Body of pancreas (tissue), 4 donors: ENCODE results near the gene TIMM17A.

Source experiments
- CTCF ChIP-seq, 7 experiments: fragments of 450-650 bp in 4 of 7; fragments of 200-600 bp in 3 of 7; sonication (generic) in 3 of 7; IDR thresholded peaks; one replicate each; pipeline ENCODE4 v1.5.1; 2016 to 2019; ENCODE audit warnings: antibody characterized with exemption in 7 of 7
- POLR2A ChIP-seq, 3 donors: fragments of 450-650 bp; IDR thresholded peaks; one replicate each; pipeline ENCODE4 v1.6.1; 2016; ENCODE audit warnings: antibody characterized with exemption in 3 of 3, mild to moderate bottlenecking in 2 of 3

DNA sequence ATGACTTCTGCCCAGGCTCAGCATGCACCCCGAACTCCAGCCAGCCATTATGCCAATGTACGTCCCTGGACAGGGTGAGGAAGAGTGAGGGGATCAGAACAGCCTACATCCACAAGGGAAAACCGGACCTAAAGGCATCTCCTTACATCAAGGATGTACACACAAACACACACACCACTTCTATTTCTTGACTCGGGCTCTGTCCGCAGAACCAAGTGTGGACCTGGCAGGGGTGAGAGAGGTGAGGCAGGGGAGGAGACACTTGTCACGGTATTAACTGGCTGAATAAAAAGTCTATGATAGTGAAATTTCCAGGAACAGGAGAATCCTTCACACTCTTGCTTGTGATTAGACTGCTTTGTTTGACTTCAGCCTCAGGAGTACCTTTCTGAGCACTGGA lies 11.3 kb upstream of the TIMM17A start:
- TF ChIP-seq POLR2A (IDR thresholded peaks at IDR 0.05) (no peak), CTCF (IDR thresholded peaks at IDR 0.05) (no peak)
